Liver (tissue), 9 donors: ENCODE data around the gene RTN3. TPM values are rescaled to one million over a fixed set of nuclear protein-coding genes. Genes with fewer than 3 reads are reported as not detected.

ENCODE experiments used
- DNase-seq: peaks from one replicate; pipeline ENCODE4 v3.0.0-alpha.2; 2017; ENCODE audit warnings: low spot score
- H3K27ac ChIP-seq, 2 donors: one replicate each; pipeline ENCODE4 v1.7.0; 2013; ENCODE audit warnings: inconsistent platforms in 2 of 2, low read length in 2 of 2, control low read depth in 1 of 2, low read depth in 1 of 2, mild to moderate bottlenecking in 1 of 2
- H3K27me3 ChIP-seq, 4 donors: one replicate each; pipeline versions ENCODE4 v1.6.1 to v1.7.0; 2013; ENCODE audit warnings: low read length in 3 of 4, inconsistent platforms in 1 of 4, mild to moderate bottlenecking in 1 of 4, moderate library complexity in 1 of 4; ENCODE audit not compliant: control insufficient read depth in 4 of 4, insufficient read depth in 4 of 4
- H3K36me3 ChIP-seq, 4 donors: one replicate each; pipeline versions ENCODE4 v1.6.1 to v1.7.0; 2013; ENCODE audit warnings: low read length in 3 of 4, mild to moderate bottlenecking in 3 of 4, low read depth in 1 of 4, moderate library complexity in 1 of 4; ENCODE audit not compliant: control insufficient read depth in 4 of 4, insufficient read depth in 3 of 4
- H3K4me1 ChIP-seq, 4 donors: one replicate each; pipeline versions ENCODE4 v1.6.1 to v1.7.0; 2013; ENCODE audit warnings: low read length in 3 of 4, mild to moderate bottlenecking in 3 of 4, moderate library complexity in 1 of 4; ENCODE audit not compliant: control insufficient read depth in 4 of 4, insufficient read depth in 4 of 4
- H3K4me3 ChIP-seq, 3 donors: one replicate each; pipeline versions ENCODE4 v1.6.1 to v1.7.0; 2013; ENCODE audit warnings: low read length in 3 of 3, control low read depth in 1 of 3, low read depth in 1 of 3, mild to moderate bottlenecking in 1 of 3
- H3K9ac ChIP-seq, 2 donors: one replicate each; pipeline ENCODE4 v1.7.0; 2013; ENCODE audit warnings: low read length in 2 of 2, mild to moderate bottlenecking in 2 of 2, moderate library complexity in 2 of 2, control low read depth in 1 of 2, low read depth in 1 of 2
- H3K9me3 ChIP-seq, 4 donors: one replicate each; pipeline versions ENCODE4 v1.6.1 to v1.7.0; 2013; ENCODE audit warnings: low read length in 3 of 4; ENCODE audit not compliant: control insufficient read depth in 4 of 4
- EGR1 ChIP-seq, 2 donors: IDR thresholded peaks; 2 replicates each; pipeline ENCODE4 v1.6.1; 2016 to 2018; ENCODE audit warnings: antibody characterized with exemption in 2 of 2, low read depth in 2 of 2
- FOXA2 ChIP-seq: IDR thresholded peaks from 2 replicates; pipeline ENCODE4 v1.6.1; 2016; ENCODE audit warnings: antibody characterized with exemption
- GABPA ChIP-seq, 2 donors: IDR thresholded peaks in 1 of 2; conservative IDR thresholded peaks in 1 of 2; 2 replicates each; pipeline ENCODE4 v1.6.1; 2016; ENCODE audit warnings: antibody characterized with exemption in 2 of 2, mild to moderate bottlenecking in 1 of 2, moderate library complexity in 1 of 2
- HNF4A ChIP-seq, 2 donors: conservative IDR thresholded peaks; 2 replicates each; pipeline ENCODE4 v1.6.1; 2016; ENCODE audit warnings: antibody characterized with exemption in 2 of 2, mild to moderate bottlenecking in 2 of 2
- HNF4G ChIP-seq: IDR thresholded peaks from 2 replicates; pipeline ENCODE4 v1.6.1; 2016; ENCODE audit warnings: antibody characterized with exemption
- NR2F2 ChIP-seq: IDR thresholded peaks from 2 replicates; pipeline ENCODE4 v1.6.1; 2016; ENCODE audit warnings: antibody characterized with exemption
- RAD21 ChIP-seq, 2 donors: IDR thresholded peaks; 2 replicates each; pipeline ENCODE4 v1.6.1; 2016; ENCODE audit warnings: antibody characterized with exemption in 2 of 2, mild to moderate bottlenecking in 2 of 2
- RXRA ChIP-seq, 2 donors: IDR thresholded peaks; 2 replicates each; pipeline ENCODE4 v1.6.1; 2017 to 2018; ENCODE audit warnings: antibody characterized with exemption in 2 of 2, mild to moderate bottlenecking in 1 of 2
- TAF1 ChIP-seq: conservative IDR thresholded peaks from 2 replicates; pipeline ENCODE4 v1.6.1; 2016; ENCODE audit warnings: antibody characterized with exemption, mild to moderate bottlenecking
- WGBS: extraction: QIAGEN DNeasy Blood & Tissue Kit; methylation state at CpG from one replicate; pipeline ENCODE4 v1.1.7; 2013; 5-methylcytosine and 5-hydroxymethylcytosine counted together
- polyA plus RNA-seq, 2 donors: library from polyadenylated mRNA; stranded (reverse) in 1 of 2; unstranded in 1 of 2; fragments of 200-250 nt in 1 of 2; fragments of >200 nt in 1 of 2; fragmentation: Nextera tagmentation in 1 of 2; extraction: Ambion mirVana in 1 of 2; gene quantifications; one replicate each; pipeline versions ENCODE4 v1.2.1 to v1.2.3, GENCODE V29; 2013 to 2015
- total RNA-seq, 2 donors: library from RNA; depleted of rRNA; stranded (reverse); fragments of >200 nt; gene quantifications; one replicate each; pipeline ENCODE4 v1.2.3, GENCODE V29; 2014
- TF ChIP-seq, protein P1 (sequence below): IDR thresholded peaks from 2 replicates; pipeline ENCODE4 v1.6.1; 2016; ENCODE audit warnings: antibody characterized with exemption, mild to moderate bottlenecking
- TF ChIP-seq, protein P2 (sequence below): fragments of 150-350 bp; IDR thresholded peaks from 2 replicates; pipeline ENCODE4 v1.5.1; 2017; ENCODE audit warnings: improper control_type of control experiment, low read depth, low read length; ENCODE audit not compliant: missing input control
- donor health status: healthy.
- donor health status: healthy.
- donor health status: healthy.
- donor health status: healthy.
- donor health status: healthy.

Gene RTN3
- total and polyA plus RNA-seq, 4 donors = 29.7 to 49.3 (median 31.4) TPM

DNA sequence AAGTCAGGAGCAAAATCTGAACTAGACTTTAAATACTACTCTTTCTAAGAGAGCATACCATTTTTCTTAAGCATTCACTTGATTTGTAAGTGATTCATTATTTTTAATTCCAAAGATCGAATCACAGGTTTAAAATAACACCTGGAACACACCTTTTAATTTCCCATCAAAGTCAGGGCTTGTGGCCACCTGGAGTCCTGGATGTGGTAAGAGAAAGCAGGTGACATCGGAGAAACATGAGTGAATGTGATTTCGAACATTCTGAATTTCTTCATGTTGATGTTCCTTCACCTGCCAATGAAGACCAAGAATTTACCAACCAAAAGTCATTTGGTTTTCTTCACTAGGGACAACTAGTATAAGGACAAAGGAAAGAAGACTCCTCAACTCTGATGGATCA, 38.1 kb upstream of the RTN3 start:
- H3K27me3 ChIP-seq = no peaks in the 10 kb centered on the region
- no peak overlapping the region for H3K9ac ChIP-seq
- no peak overlapping the region for H3K27ac ChIP-seq
- no peaks in the 10 kb centered on the region for H3K9me3 ChIP-seq
- 99% methylated on average over 3 of the region's 3 CpGs for WGBS
- TF ChIP-seq RAD21 (IDR thresholded peaks at IDR 0.05) (no peak), GABPA (IDR thresholded peaks at IDR 0.05 in 1 of 2, conservative IDR thresholded peaks at IDR 0.05 in 1 of 2) (no peak), EGR1 (IDR thresholded peaks at IDR 0.05; ENCODE audit: low read depth in 2 of 2) (no peak), HNF4G (no peak), HNF4A (conservative IDR thresholded peaks at IDR 0.05) (no peak), FOXA2 (no peak), RXRA (IDR thresholded peaks at IDR 0.05) (no peak)
- TF ChIP-seq, protein P1, sequence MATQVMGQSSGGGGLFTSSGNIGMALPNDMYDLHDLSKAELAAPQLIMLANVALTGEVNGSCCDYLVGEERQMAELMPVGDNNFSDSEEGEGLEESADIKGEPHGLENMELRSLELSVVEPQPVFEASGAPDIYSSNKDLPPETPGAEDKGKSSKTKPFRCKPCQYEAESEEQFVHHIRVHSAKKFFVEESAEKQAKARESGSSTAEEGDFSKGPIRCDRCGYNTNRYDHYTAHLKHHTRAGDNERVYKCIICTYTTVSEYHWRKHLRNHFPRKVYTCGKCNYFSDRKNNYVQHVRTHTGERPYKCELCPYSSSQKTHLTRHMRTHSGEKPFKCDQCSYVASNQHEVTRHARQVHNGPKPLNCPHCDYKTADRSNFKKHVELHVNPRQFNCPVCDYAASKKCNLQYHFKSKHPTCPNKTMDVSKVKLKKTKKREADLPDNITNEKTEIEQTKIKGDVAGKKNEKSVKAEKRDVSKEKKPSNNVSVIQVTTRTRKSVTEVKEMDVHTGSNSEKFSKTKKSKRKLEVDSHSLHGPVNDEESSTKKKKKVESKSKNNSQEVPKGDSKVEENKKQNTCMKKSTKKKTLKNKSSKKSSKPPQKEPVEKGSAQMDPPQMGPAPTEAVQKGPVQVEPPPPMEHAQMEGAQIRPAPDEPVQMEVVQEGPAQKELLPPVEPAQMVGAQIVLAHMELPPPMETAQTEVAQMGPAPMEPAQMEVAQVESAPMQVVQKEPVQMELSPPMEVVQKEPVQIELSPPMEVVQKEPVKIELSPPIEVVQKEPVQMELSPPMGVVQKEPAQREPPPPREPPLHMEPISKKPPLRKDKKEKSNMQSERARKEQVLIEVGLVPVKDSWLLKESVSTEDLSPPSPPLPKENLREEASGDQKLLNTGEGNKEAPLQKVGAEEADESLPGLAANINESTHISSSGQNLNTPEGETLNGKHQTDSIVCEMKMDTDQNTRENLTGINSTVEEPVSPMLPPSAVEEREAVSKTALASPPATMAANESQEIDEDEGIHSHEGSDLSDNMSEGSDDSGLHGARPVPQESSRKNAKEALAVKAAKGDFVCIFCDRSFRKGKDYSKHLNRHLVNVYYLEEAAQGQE = no peak
- peaks cover 5 to 43% (median 28%) of the 10 kb centered on the region in 4 donors for H3K36me3 ChIP-seq
- no peak overlapping the region for H3K4me3 ChIP-seq
- peaks cover 0 to 3% (median 0%) of the 10 kb centered on the region in 4 donors for H3K4me1 ChIP-seq
- no peak for DNase-seq

DNA sequence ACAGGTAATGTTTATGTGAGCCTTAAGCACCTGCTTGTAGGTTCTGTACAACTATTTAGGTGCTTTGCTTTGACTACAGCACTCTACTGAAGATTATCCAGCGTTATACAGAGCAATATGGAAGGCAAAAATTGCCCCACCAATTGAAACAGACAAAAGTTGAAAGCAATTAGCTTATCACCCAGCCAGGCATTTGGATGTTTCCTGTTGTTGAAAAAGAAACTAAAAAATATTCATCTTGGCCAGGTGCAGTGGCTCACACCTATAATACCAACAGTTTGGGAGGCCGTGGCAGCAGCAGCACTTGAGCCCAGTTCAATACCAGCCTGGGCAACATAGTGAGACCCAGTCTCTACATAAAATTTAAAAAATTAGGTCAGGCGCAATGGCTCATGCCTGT, 28.6 kb upstream of the RTN3 start:
- no peaks in the 10 kb centered on the region for H3K9me3 ChIP-seq
- no peak overlapping the region for H3K9ac ChIP-seq
- no peak overlapping the region for H3K27ac ChIP-seq
- DNase-seq = no peak
- no peaks in the 10 kb centered on the region for H3K4me1 ChIP-seq
- no peaks in the 10 kb centered on the region for H3K27me3 ChIP-seq
- H3K4me3 ChIP-seq = no peak overlapping the region
- 89% methylated on average over 3 of the region's 3 CpGs for WGBS
- TF ChIP-seq HNF4G = no peak
- TF ChIP-seq, protein P2, sequence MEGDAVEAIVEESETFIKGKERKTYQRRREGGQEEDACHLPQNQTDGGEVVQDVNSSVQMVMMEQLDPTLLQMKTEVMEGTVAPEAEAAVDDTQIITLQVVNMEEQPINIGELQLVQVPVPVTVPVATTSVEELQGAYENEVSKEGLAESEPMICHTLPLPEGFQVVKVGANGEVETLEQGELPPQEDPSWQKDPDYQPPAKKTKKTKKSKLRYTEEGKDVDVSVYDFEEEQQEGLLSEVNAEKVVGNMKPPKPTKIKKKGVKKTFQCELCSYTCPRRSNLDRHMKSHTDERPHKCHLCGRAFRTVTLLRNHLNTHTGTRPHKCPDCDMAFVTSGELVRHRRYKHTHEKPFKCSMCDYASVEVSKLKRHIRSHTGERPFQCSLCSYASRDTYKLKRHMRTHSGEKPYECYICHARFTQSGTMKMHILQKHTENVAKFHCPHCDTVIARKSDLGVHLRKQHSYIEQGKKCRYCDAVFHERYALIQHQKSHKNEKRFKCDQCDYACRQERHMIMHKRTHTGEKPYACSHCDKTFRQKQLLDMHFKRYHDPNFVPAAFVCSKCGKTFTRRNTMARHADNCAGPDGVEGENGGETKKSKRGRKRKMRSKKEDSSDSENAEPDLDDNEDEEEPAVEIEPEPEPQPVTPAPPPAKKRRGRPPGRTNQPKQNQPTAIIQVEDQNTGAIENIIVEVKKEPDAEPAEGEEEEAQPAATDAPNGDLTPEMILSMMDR = no peak
- TF ChIP-seq RXRA (IDR thresholded peaks at IDR 0.05) = no peak
- TF ChIP-seq NR2F2 = no peak
- TF ChIP-seq, protein P1 = no peak
- no peak for TF ChIP-seq TAF1
- H3K36me3 ChIP-seq = peaks cover 10 to 29% (median 19%) of the 10 kb centered on the region in 4 donors
